ENCODE results near the gene GRHL1. TPM values are rescaled to one million over a fixed set of nuclear protein-coding genes. Genes with fewer than 3 reads are reported as not detected.

Gene GRHL1
- total and polyA plus RNA-seq, 9 of the 15 experiments (the other 6 are each of a cell fraction or from before 2014, with no cell fraction given) = 1.7 to 6.1 (median 4.7) TPM

- peak; percentile 39 for TF ChIP-seq HNRNPLL (IDR thresholded peaks at IDR 0.05; ENCODE audit: low read depth, low read length, poor library complexity, severe bottlenecking)
- TF ChIP-seq ZNF280B (CRISPR knock-in tag; IDR thresholded peaks at IDR 0.05) = no peak
- TF ChIP-seq MGA (IDR thresholded peaks at IDR 0.05) = peak; percentile 95
- peak; percentile 94 for TF ChIP-seq MITF (IDR thresholded peaks at IDR 0.05)
- TF ChIP-seq NKRF (IDR thresholded peaks at IDR 0.05; ENCODE audit: borderline replicate concordance) = no peak
- 0 out of 2 replicates have a peak, but pooled peaks have one; percentile 39 for TF ChIP-seq CBX1 (IDR thresholded peaks at IDR 0.05; ENCODE audit: low read depth)
- TF ChIP-seq E2F6 (IDR thresholded peaks at IDR 0.05; ENCODE audit: borderline replicate concordance in 1 of 2, extremely low read depth in 1 of 2, insufficient read depth in 1 of 2, insufficient read length in 1 of 2, low read depth in 1 of 2, low read length in 1 of 2, poor library complexity in 1 of 2, severe bottlenecking in 1 of 2) = peak; percentile 98 to 99
These were observed 92.6 kb downstream of the GRHL1 start (continued) for GRCh38 chr2:10043906-10044601.

All from K562 (cell line).